ENCODE measurements around the gene TGFB2. TPM values are rescaled to one million over a fixed set of nuclear protein-coding genes. Genes with fewer than 3 reads are reported as not detected.
A peak's percentile ranks its signal among the peaks of the same experiment; 100 is the strongest.

Gene TGFB2
- total and polyA plus RNA-seq, 2 experiments from 2014 or later, result 0.31 to 1.4 TPM

DNA sequence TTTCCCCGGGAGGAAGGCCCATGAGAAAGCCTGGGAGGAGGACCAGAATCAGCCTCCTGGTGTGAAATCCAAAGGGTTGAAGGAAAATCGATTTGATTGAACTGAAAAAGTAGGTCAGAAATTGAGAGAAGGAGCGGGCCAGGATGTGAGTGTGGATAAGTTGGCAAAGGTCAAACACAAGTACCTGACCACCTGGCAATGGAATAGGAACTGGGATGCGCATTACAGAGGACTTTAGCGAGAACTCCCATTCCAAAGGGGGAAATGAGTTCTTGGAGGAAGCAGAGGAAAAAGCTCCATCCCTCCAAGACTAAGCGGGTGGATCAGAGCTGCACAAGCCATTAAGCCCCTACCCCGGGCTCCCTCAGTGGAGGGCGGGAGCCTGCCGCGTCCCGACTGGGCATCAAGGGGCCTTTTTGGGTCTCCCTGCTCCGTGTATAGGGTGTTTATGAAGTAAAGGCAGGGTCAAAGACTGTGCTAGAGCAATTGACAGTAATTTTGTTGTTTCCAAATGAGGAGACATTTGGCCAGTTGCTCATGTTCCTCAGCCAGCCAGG is 56.4 kb downstream of the TGFB2 start:
- Mint-ChIP-seq H3K9me3 (peaks cover 2% of the 10 kb centered on the region; the same call in 1 of the 3 replicates), H3K4me3 (no peak overlapping the region), H3K27me3 (ENCODE audit: insufficient read depth, low read depth, poor library complexity) (peaks cover 6% of the 10 kb centered on the region), H3K4me1 (peaks cover 23% of the 10 kb centered on the region), H3K36me3 (ENCODE audit: low read depth) (peaks cover 4% of the 10 kb centered on the region; the same call in 1 of the 3 replicates), H3K27ac (no peak overlapping the region)
- H3K4me3 ChIP-seq, result no peak overlapping the region
- no peaks in the 10 kb centered on the region for H4K20me1 ChIP-seq (replicated peaks; ENCODE audit: insufficient read depth)
- peaks cover 3% of the 10 kb centered on the region; the same call in 1 of the 2 replicates for H3K9me2 ChIP-seq (ENCODE audit: insufficient read depth)
- peaks cover 22% of the 10 kb centered on the region for H3K4me1 ChIP-seq (ENCODE audit: insufficient read depth)
- no peaks in the 10 kb centered on the region for H3F3A ChIP-seq (replicated peaks; ENCODE audit: low read depth)
- H3K27me3 ChIP-seq (ENCODE audit: insufficient read depth), result no peaks in the 10 kb centered on the region
- H3K36me3 ChIP-seq (ENCODE audit: insufficient read depth), result no peaks in the 10 kb centered on the region
- H2AFZ ChIP-seq, result no peak overlapping the region
- no peak overlapping the region for H3K4me2 ChIP-seq
- DNase-seq (ENCODE audit: low spot score) (peak; percentile 16), ATAC-seq (no peak)
- H3K79me2 ChIP-seq (replicated peaks; ENCODE audit: insufficient read depth), result no peaks in the 10 kb centered on the region
- no peak overlapping the region for H3K27ac ChIP-seq (ENCODE audit: low read depth)
- no peak for TF ChIP-seq EZH2phosphoT487 (IDR thresholded peaks at IDR 0.05; ENCODE audit: unreplicated experiment)
- no peak for TF ChIP-seq POLR2AphosphoS5 (IDR thresholded peaks at IDR 0.05; ENCODE audit: low read depth)
- TF ChIP-seq STAT1 (IDR thresholded peaks at IDR 0.05; ENCODE audit: unreplicated experiment), result no peak
- no peak for TF ChIP-seq ZNF462 (CRISPR knock-in tag; IDR thresholded peaks at IDR 0.05)
- no peak for TF ChIP-seq ETS1 (IDR thresholded peaks at IDR 0.05)
- TF ChIP-seq, protein P1, sequence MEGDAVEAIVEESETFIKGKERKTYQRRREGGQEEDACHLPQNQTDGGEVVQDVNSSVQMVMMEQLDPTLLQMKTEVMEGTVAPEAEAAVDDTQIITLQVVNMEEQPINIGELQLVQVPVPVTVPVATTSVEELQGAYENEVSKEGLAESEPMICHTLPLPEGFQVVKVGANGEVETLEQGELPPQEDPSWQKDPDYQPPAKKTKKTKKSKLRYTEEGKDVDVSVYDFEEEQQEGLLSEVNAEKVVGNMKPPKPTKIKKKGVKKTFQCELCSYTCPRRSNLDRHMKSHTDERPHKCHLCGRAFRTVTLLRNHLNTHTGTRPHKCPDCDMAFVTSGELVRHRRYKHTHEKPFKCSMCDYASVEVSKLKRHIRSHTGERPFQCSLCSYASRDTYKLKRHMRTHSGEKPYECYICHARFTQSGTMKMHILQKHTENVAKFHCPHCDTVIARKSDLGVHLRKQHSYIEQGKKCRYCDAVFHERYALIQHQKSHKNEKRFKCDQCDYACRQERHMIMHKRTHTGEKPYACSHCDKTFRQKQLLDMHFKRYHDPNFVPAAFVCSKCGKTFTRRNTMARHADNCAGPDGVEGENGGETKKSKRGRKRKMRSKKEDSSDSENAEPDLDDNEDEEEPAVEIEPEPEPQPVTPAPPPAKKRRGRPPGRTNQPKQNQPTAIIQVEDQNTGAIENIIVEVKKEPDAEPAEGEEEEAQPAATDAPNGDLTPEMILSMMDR (conservative IDR thresholded peaks at IDR 0.05; ENCODE audit: low read depth in 2 of 2), result no peak
- no peak for TF ChIP-seq JUNB (IDR thresholded peaks at IDR 0.05; ENCODE audit: unreplicated experiment)
- no peak for TF ChIP-seq EZH2 (IDR thresholded peaks at IDR 0.05; ENCODE audit: low read depth, unreplicated experiment)
- TF ChIP-seq ZNF331 (CRISPR knock-in tag; IDR thresholded peaks at IDR 0.05; ENCODE audit: low read depth), result no peak
- TF ChIP-seq, protein P2, sequence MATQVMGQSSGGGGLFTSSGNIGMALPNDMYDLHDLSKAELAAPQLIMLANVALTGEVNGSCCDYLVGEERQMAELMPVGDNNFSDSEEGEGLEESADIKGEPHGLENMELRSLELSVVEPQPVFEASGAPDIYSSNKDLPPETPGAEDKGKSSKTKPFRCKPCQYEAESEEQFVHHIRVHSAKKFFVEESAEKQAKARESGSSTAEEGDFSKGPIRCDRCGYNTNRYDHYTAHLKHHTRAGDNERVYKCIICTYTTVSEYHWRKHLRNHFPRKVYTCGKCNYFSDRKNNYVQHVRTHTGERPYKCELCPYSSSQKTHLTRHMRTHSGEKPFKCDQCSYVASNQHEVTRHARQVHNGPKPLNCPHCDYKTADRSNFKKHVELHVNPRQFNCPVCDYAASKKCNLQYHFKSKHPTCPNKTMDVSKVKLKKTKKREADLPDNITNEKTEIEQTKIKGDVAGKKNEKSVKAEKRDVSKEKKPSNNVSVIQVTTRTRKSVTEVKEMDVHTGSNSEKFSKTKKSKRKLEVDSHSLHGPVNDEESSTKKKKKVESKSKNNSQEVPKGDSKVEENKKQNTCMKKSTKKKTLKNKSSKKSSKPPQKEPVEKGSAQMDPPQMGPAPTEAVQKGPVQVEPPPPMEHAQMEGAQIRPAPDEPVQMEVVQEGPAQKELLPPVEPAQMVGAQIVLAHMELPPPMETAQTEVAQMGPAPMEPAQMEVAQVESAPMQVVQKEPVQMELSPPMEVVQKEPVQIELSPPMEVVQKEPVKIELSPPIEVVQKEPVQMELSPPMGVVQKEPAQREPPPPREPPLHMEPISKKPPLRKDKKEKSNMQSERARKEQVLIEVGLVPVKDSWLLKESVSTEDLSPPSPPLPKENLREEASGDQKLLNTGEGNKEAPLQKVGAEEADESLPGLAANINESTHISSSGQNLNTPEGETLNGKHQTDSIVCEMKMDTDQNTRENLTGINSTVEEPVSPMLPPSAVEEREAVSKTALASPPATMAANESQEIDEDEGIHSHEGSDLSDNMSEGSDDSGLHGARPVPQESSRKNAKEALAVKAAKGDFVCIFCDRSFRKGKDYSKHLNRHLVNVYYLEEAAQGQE (IDR thresholded peaks at IDR 0.05; ENCODE audit: unreplicated experiment), result no peak
- TF ChIP-seq ZNF114 (CRISPR knock-in tag; IDR thresholded peaks at IDR 0.05), result no peak
- TF ChIP-seq CREB1 (CRISPR knock-in tag; IDR thresholded peaks at IDR 0.05; ENCODE audit: low read depth), result no peak
- no peak for TF ChIP-seq NANOG (IDR thresholded peaks at IDR 0.05; ENCODE audit: borderline replicate concordance)

Data from GM23338 (cell line).